B cell (primary cell): ENCODE results near the gene CTAGE8.
"Not testable (repeated sequence)": the region's sequence is repeated elsewhere in the genome, so short reads cannot be mapped to it uniquely, and the experiment has no call there.

ENCODE experiments used
- EZH2 ChIP-seq: IDR thresholded peaks from 2 replicates; pipeline ENCODE4 v1.6.1; 2012; ENCODE audit warnings: borderline replicate concordance, low read depth, mild to moderate bottlenecking, moderate library complexity, low read length; ENCODE audit not compliant: insufficient read depth, poor library complexity, severe bottlenecking
- TF ChIP-seq, protein P1 (sequence below): fragments of 200-600 bp; IDR thresholded peaks from one replicate; pipeline ENCODE4 v1.8.0; 2022; ENCODE audit warnings: antibody characterized with exemption, mild to moderate bottlenecking

DNA sequence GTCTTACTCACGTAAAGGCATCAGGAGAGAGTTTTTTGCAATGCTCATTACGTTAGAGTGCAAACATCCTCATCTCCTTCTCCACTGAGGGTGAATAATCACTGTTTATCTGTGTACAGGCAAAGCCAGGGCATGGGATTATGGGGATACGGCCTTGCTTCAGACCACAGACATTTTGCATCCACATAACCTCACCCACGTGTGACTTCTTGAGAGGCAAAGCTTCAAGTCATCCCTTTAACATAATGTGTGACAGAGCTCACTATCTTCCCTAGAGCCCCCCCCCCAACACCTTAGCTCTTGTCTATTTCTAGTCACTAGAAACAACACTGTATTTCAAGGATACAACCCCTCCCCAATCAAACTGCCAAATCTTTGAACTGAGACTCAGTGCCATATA lies 22.5 kb upstream of the CTAGE8 start:
- not testable (repeated sequence) for TF ChIP-seq EZH2
- TF ChIP-seq, protein P1, sequence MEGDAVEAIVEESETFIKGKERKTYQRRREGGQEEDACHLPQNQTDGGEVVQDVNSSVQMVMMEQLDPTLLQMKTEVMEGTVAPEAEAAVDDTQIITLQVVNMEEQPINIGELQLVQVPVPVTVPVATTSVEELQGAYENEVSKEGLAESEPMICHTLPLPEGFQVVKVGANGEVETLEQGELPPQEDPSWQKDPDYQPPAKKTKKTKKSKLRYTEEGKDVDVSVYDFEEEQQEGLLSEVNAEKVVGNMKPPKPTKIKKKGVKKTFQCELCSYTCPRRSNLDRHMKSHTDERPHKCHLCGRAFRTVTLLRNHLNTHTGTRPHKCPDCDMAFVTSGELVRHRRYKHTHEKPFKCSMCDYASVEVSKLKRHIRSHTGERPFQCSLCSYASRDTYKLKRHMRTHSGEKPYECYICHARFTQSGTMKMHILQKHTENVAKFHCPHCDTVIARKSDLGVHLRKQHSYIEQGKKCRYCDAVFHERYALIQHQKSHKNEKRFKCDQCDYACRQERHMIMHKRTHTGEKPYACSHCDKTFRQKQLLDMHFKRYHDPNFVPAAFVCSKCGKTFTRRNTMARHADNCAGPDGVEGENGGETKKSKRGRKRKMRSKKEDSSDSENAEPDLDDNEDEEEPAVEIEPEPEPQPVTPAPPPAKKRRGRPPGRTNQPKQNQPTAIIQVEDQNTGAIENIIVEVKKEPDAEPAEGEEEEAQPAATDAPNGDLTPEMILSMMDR: not testable (repeated sequence)
